H1 (cell line): ENCODE data around the gene NEUROD1. TPM values are rescaled to one million over a fixed set of nuclear protein-coding genes. Genes with fewer than 3 reads are reported as not detected.

Experiments used
- CTCF ChIA-PET: fragments of 300-600 bp; sonication (Branson Sonifier 250); formaldehyde crosslinking; loops from one replicate; lab custom pipeline; 2021; ENCODE audit not compliant: partially characterized antibody; lab: Charles Lee
- POLR2A ChIA-PET: fragments of 300-600 bp; sonication (Branson Sonifier 250); formaldehyde crosslinking; loops from one replicate; lab custom pipeline; 2021; ENCODE audit warnings: inconsistent platforms; ENCODE audit not compliant: partially characterized antibody; lab: Charles Lee
- DNase-seq, 2 experiments: peaks; one replicate each; pipeline versions ENCODE4 v3.0.0 to v3.0.0-alpha.2; 2010 to 2022; ENCODE audit warnings: low spot score in 2 of 2, low read depth in 1 of 2, mixed read lengths in 1 of 2
- FAIRE-seq: peaks from 2 replicates; lab custom pipeline; 2011; peaks lifted over from hg19 to GRCh38; lab: Jason Lieb, UNC
- H2AFZ ChIP-seq: 2 replicates; pipeline ENCODE4 v1.8.1; 2012; ENCODE audit warnings: low read length, inconsistent platforms
- H2AK5ac ChIP-seq: 2 replicates; pipeline ENCODE4 v1.6.1; 2013; ENCODE audit warnings: low read depth, low read length
- H2BK120ac ChIP-seq: replicated peaks from 2 replicates; pipeline ENCODE3; 2013; ENCODE audit warnings: low read depth, low read length, inconsistent platforms
- H2BK12ac ChIP-seq: 2 replicates; pipeline ENCODE4 v1.6.1; 2013; ENCODE audit warnings: low read depth, low read length
- H2BK15ac ChIP-seq: 2 replicates; pipeline ENCODE4 v1.6.1; 2013; ENCODE audit warnings: low read length
- H2BK20ac ChIP-seq: 2 replicates; pipeline ENCODE4 v1.6.1; 2013; ENCODE audit warnings: low read length
- H2BK5ac ChIP-seq: 2 replicates; pipeline ENCODE4 v1.6.1; 2013; ENCODE audit warnings: low read depth, low read length
- H3K14ac ChIP-seq: 2 replicates; pipeline ENCODE4 v1.6.1; 2013; ENCODE audit warnings: inconsistent platforms; ENCODE audit not compliant: insufficient read length
- H3K18ac ChIP-seq: 2 replicates; pipeline ENCODE4 v1.6.1; 2013; ENCODE audit warnings: low read length; ENCODE audit errors: extremely low read depth
- H3K23ac ChIP-seq: 2 replicates; pipeline ENCODE4 v1.6.1; 2013; ENCODE audit warnings: inconsistent platforms; ENCODE audit not compliant: insufficient read length
- H3K23me2 ChIP-seq: 2 replicates; pipeline ENCODE4 v1.6.1; 2013; ENCODE audit warnings: low read depth, low read length
- H3K27ac ChIP-seq: 2 replicates; pipeline ENCODE4 v1.6.1; 2011; ENCODE audit warnings: low read depth, low read length, inconsistent platforms
- H3K27me3 ChIP-seq, 4 experiments: replicated peaks in 1 of 4; 1 replicate in 1 of 4; 2 replicates in 3 of 4; pipeline versions ENCODE4 v1.6.1 to v1.8.1; 2011 to 2013; ENCODE audit warnings: low read length in 3 of 4, mild to moderate bottlenecking in 3 of 4, inconsistent platforms in 2 of 4, mixed read lengths in 2 of 4, moderate library complexity in 1 of 4; ENCODE audit not compliant: control insufficient read depth in 3 of 4, insufficient read depth in 3 of 4; ENCODE audit errors: extremely low read depth in 1 of 4
- H3K36me3 ChIP-seq, 4 experiments: 2 replicates each; pipeline versions ENCODE4 v1.6.1 to v1.8.1; 2011 to 2013; ENCODE audit warnings: mild to moderate bottlenecking in 4 of 4, low read length in 3 of 4, moderate library complexity in 2 of 4, control low read depth in 1 of 4, inconsistent platforms in 1 of 4; ENCODE audit not compliant: insufficient read depth in 4 of 4, control insufficient read depth in 2 of 4
- H3K4ac ChIP-seq: replicated peaks from 2 replicates; pipeline ENCODE3; 2013; ENCODE audit warnings: low read length, low read depth, mixed read lengths, inconsistent platforms; ENCODE audit not compliant: insufficient read length
- H3K4me1 ChIP-seq, 4 experiments: replicated peaks in 1 of 4; 1 replicate in 1 of 4; 2 replicates in 3 of 4; pipeline versions ENCODE4 v1.6.1 to v1.8.1; 2011 to 2013; ENCODE audit warnings: low read length in 3 of 4, inconsistent platforms in 2 of 4, mixed read lengths in 1 of 4; ENCODE audit not compliant: insufficient read depth in 4 of 4, control insufficient read depth in 3 of 4
- H3K4me2 ChIP-seq, 2 experiments: 2 replicates each; pipeline versions ENCODE4 v1.6.1 to v1.8.1; 2011 to 2013; ENCODE audit warnings: low read depth in 2 of 2, low read length in 2 of 2, control low read depth in 1 of 2, inconsistent platforms in 1 of 2, mild to moderate bottlenecking in 1 of 2; ENCODE audit not compliant: insufficient read depth in 1 of 2
- H3K4me3 ChIP-seq, 4 experiments: fragments of 200-600, 300-600 bp in 1 of 4; sonication (generic), shearing (Covaris generic), sonication (Bioruptor Twin) in 1 of 4; 2 replicates each; pipeline versions ENCODE4 v1.5.1 to v1.8.1; 2011 to 2016; ENCODE audit warnings: low read length in 4 of 4, low read depth in 3 of 4, control low read depth in 2 of 4, inconsistent platforms in 2 of 4, mild to moderate bottlenecking in 2 of 4, mixed read lengths in 1 of 4, moderate library complexity in 1 of 4; ENCODE audit not compliant: insufficient read depth in 2 of 4; ENCODE audit errors: extremely low read depth in 1 of 4
- H3K56ac ChIP-seq: replicated peaks from 2 replicates; pipeline ENCODE3; 2013; ENCODE audit warnings: low read depth, mild to moderate bottlenecking, mixed read lengths, low read length, inconsistent platforms; ENCODE audit not compliant: insufficient read length
- H3K79me1 ChIP-seq: 2 replicates; pipeline ENCODE4 v1.6.1; 2013; ENCODE audit warnings: low read depth, low read length, control low read depth
- H3K79me2 ChIP-seq, 2 experiments: 2 replicates each; pipeline versions ENCODE4 v1.6.1 to v1.8.1; 2012 to 2013; ENCODE audit warnings: low read length in 2 of 2, mild to moderate bottlenecking in 2 of 2, inconsistent platforms in 1 of 2; ENCODE audit not compliant: insufficient read depth in 2 of 2, control insufficient read depth in 1 of 2
- H3K9ac ChIP-seq, 4 experiments: replicated peaks in 1 of 4; 1 replicate in 1 of 4; 2 replicates in 3 of 4; pipeline versions ENCODE4 v1.6.1 to v1.8.1; 2011 to 2013; ENCODE audit warnings: low read depth in 3 of 4, low read length in 3 of 4, control low read depth in 2 of 4, mild to moderate bottlenecking in 2 of 4, moderate library complexity in 2 of 4, inconsistent platforms in 1 of 4; ENCODE audit errors: extremely low read depth in 1 of 4
- H3K9me3 ChIP-seq, 2 experiments: 2 replicates each; pipeline versions ENCODE4 v1.6.1 to v1.8.1; 2012 to 2013; ENCODE audit warnings: mild to moderate bottlenecking in 2 of 2, moderate library complexity in 2 of 2, control low read depth in 1 of 2, inconsistent platforms in 1 of 2, low read depth in 1 of 2, low read length in 1 of 2, mixed read lengths in 1 of 2; ENCODE audit not compliant: insufficient read depth in 2 of 2
- H4K20me1 ChIP-seq, 2 experiments: replicated peaks in 1 of 2; 2 replicates each; pipeline versions ENCODE3 to v1.8.1; 2011 to 2013; ENCODE audit warnings: inconsistent platforms in 2 of 2, low read length in 2 of 2, mild to moderate bottlenecking in 1 of 2; ENCODE audit not compliant: insufficient read depth in 2 of 2, control insufficient read depth in 1 of 2
- H4K5ac ChIP-seq: 2 replicates; pipeline ENCODE4 v1.6.1; 2013; ENCODE audit warnings: low read length, low read depth, mixed read lengths, inconsistent platforms; ENCODE audit not compliant: insufficient read length
- H4K8ac ChIP-seq: 2 replicates; pipeline ENCODE4 v1.8.0; 2013; ENCODE audit warnings: mild to moderate bottlenecking, moderate library complexity, low read length, inconsistent platforms; ENCODE audit not compliant: insufficient read depth; ENCODE audit errors: extremely low read depth
- H4K91ac ChIP-seq: replicated peaks from 2 replicates; pipeline ENCODE3; 2013; ENCODE audit warnings: low read length, mixed read lengths, inconsistent platforms; ENCODE audit not compliant: insufficient read length
- MAX ChIP-seq: IDR thresholded peaks from 2 replicates; pipeline ENCODE4 v1.6.1; 2012; ENCODE audit warnings: inconsistent platforms
- RNF2 ChIP-seq: fragments of 200-900, 300-1000 bp; sonication (generic); IDR thresholded peaks from 2 replicates; pipeline ENCODE4 v1.7.1; 2016; ENCODE audit warnings: borderline replicate concordance, low read depth, mild to moderate bottlenecking, antibody characterized with exemption, low read length; ENCODE audit not compliant: poor library complexity, severe bottlenecking; ENCODE audit errors: missing control alignments
- RXRA ChIP-seq: IDR thresholded peaks from 2 replicates; pipeline ENCODE4 v1.6.1; 2011; ENCODE audit warnings: low read depth, mild to moderate bottlenecking, low read length, moderate library complexity; ENCODE audit not compliant: insufficient read depth
- TCF12 ChIP-seq: IDR thresholded peaks from 2 replicates; pipeline ENCODE4 v1.6.1; 2011; ENCODE audit warnings: low read depth, mild to moderate bottlenecking, low read length
- WGBS, 2 experiments: shearing (Covaris generic) in 1 of 2; methylation state at CpG; one replicate each; pipeline versions ENCODE4 v1.1.6 to v1.1.7; 2013 to 2015; ENCODE audit warnings: low lambda C conversion rate in 2 of 2, mixed read lengths in 2 of 2, inconsistent platforms in 1 of 2, low coverage in 1 of 2, missing lambda C conversion rate in 1 of 2; ENCODE audit not compliant: insufficient replicate concordance in 2 of 2, insufficient coverage in 1 of 2, insufficient read length in 1 of 2; ENCODE audit errors: extremely low coverage in 1 of 2, missing lambda C conversion rate in 1 of 2; 5-methylcytosine and 5-hydroxymethylcytosine counted together
- polyA plus RNA-seq, 7 experiments: library from polyadenylated mRNA; depleted of rRNA in 3 of 7; stranded (reverse) in 5 of 7; unstranded in 2 of 7; fragments of >200 nt in 5 of 7; fragments of 200-250 nt in 2 of 7; gene quantifications; 1 replicate in 5 of 7; 2 replicates in 1 of 7; 4 replicates in 1 of 7; pipeline versions ENCODE4 v1.2.1 to v1.2.3, GENCODE V29; 2011 to 2013; ENCODE audit warnings: missing spikeins in 2 of 7, mixed read lengths in 2 of 7
- total RNA-seq: library from RNA; stranded (reverse); fragmentation: NEBNext Ultra II Directional; extraction: Animal tissue kit (Norgen Biotek cat#: 25700); gene quantifications from 2 replicates; pipeline ENCODE4 v1.2.1, GENCODE V29; 2021

Gene NEUROD1
- total and polyA plus RNA-seq, 2 of the 8 experiments (the other 6 are each of a cell fraction or from before 2014, with no cell fraction given) = 0.08 TPM; not detected in 1

- Histone ChIP-seq H3K36me3 (no peaks in the 10 kb centered on the region), H3K4ac (no peak overlapping the region), H3K9me3 (no peaks in the 10 kb centered on the region), H2BK20ac (no peak overlapping the region), H4K5ac (no peak overlapping the region), H2BK12ac (no peak overlapping the region), H3K9ac (no peak overlapping the region), H3K79me2 (no peaks in the 10 kb centered on the region), H3K4me3 (peak overlapping the region; percentile 41 to 79 (median 65)), H2AK5ac (no peak overlapping the region), H3K79me1 (no peaks in the 10 kb centered on the region), H3K23ac (no peak overlapping the region), H3K14ac (no peak overlapping the region), H3K23me2 (peaks cover 4% of the 10 kb centered on the region; the same call in 1 of the 2 replicates), H3K27me3 (peaks cover 23 to 53% (median 45%) of the 10 kb centered on the region in 4 experiments), H3K18ac (no peak overlapping the region), H3K56ac (no peak overlapping the region), H3K4me1 (peaks cover 4 to 11% (median 7%) of the 10 kb centered on the region in 4 experiments; a peak in 5 of 7 replicates), H2BK120ac (no peak overlapping the region), H4K20me1 (peaks cover 0 to 2% of the 10 kb centered on the region in 2 experiments), H3K4me2 (peak overlapping the region; percentile 93 to 98), H3K27ac (no peak overlapping the region), H4K91ac (no peak overlapping the region), H2BK5ac (no peak overlapping the region), H4K8ac (no peak overlapping the region), H2AFZ (0 out of 2 replicates have a peak overlapping the region, but pooled peaks have one; percentile 8), H2BK15ac (no peak overlapping the region)
- WGBS, 2 experiments = 6% methylated on average over 4 of the region's 4 CpGs; no CpG with 5 or more reads in 1 of the 2 experiments
- FAIRE-seq = no peak
- TF ChIP-seq MAX (no peak), TCF12 (peak; percentile 66; the same call in 1 of the 2 replicates), RNF2 (peak; percentile 74), RXRA (no peak)
- POLR2A ChIA-PET = interaction anchor here (1.3 to 2.7 kb wide), 3 partner anchors 17 to 26 kb away, joined by 3 to 12 read pairs (median 5); partner anchors contain the start of gene NEUROD1
- DNase-seq = peak in 1 of 2 experiments; percentile 49
- CTCF ChIA-PET = interaction anchor here (0.6 to 3.1 kb wide), 11 partner anchors 10 to 234 kb away, joined by 3 to 17 read pairs (median 5); partner anchors contain the start of gene ITPRID2
Observed at GRCh38 chr2:181657379-181657778, 22.9 kb downstream of the NEUROD1 start.
